ENCODE results near the gene CDK14. TPM values are rescaled to one million over a fixed set of nuclear protein-coding genes. Genes with fewer than 3 reads are reported as not detected.

Gene CDK14
- total RNA-seq, 4 donors from 2014 or later = 0.18 to 74.3 (median 7.3) TPM

DNA sequence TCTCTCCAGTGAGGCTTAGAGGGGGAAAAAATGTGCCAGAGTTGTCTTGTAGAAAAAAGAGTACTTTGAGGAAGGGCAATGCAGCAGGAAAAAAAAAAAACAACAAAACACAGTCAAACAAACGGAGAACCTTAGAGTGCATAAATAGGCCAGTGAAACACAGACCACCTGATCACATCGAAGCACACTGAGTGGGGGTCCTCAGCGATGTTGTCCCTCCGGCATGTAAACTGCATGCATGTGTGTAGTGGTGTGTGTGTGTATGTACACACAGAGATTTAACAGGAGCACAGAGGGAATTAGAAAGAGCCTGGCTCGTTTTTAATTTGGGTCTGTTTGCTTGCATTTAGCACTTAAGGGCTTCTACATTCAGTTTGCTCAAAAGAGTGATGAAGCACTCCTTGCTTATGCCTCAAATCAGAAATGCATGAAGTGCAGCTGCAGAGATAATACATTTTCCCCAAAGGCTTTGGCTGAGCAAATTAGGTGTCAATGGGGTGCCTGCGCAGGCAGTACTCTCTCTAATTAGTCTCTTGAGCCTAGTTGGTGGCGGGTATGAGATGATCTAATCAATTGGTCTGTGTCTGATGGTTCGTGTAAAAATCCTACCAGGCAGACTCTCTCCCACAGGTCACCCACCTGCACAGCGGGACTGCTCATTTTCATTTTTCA is 605.5 kb downstream of the CDK14 start:
- no peak for DNase-seq
- no peaks in the 10 kb centered on the region for H3K27me3 ChIP-seq
- no peaks in the 10 kb centered on the region for H3K9me3 ChIP-seq
- TF ChIP-seq, protein P1, sequence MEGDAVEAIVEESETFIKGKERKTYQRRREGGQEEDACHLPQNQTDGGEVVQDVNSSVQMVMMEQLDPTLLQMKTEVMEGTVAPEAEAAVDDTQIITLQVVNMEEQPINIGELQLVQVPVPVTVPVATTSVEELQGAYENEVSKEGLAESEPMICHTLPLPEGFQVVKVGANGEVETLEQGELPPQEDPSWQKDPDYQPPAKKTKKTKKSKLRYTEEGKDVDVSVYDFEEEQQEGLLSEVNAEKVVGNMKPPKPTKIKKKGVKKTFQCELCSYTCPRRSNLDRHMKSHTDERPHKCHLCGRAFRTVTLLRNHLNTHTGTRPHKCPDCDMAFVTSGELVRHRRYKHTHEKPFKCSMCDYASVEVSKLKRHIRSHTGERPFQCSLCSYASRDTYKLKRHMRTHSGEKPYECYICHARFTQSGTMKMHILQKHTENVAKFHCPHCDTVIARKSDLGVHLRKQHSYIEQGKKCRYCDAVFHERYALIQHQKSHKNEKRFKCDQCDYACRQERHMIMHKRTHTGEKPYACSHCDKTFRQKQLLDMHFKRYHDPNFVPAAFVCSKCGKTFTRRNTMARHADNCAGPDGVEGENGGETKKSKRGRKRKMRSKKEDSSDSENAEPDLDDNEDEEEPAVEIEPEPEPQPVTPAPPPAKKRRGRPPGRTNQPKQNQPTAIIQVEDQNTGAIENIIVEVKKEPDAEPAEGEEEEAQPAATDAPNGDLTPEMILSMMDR (IDR thresholded peaks at IDR 0.05) = no peak
- no peak for TF ChIP-seq POLR2A (IDR thresholded peaks at IDR 0.05)
- no peak overlapping the region for H3K27ac ChIP-seq
- H3K36me3 ChIP-seq = no peaks in the 10 kb centered on the region
- H3K4me3 ChIP-seq = no peak overlapping the region
- H3K4me1 ChIP-seq = no peaks in the 10 kb centered on the region

DNA sequence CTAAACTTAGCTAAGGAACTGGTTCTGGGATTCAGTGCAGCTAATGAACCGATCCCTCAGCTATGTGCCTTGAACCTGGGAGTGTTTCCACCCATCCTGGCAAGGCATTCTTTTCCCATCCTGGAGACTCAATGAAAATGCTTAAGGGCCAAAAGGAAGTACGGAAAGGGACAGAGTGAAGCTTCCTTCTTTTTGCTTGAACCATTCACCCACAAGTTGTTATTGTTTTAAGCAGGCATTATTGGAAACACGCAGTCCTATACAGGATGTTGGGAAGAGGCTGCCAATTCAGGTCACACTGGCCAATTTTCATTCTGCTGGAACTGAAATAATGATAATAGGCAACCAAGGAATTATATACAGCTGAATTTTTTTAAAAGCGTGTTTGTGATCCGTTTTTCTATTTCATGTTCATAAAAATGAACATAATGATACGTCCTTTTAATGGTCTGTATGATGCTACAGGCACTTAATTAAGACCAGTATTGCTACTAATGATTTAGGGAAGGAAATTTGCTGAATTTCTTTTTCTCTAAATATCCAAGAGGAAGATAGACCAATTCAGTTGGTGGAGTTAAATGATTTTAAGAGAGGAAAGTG is 610.3 kb downstream of the CDK14 start:
- no peak for DNase-seq
- H3K27ac ChIP-seq = no peak overlapping the region

DNA sequence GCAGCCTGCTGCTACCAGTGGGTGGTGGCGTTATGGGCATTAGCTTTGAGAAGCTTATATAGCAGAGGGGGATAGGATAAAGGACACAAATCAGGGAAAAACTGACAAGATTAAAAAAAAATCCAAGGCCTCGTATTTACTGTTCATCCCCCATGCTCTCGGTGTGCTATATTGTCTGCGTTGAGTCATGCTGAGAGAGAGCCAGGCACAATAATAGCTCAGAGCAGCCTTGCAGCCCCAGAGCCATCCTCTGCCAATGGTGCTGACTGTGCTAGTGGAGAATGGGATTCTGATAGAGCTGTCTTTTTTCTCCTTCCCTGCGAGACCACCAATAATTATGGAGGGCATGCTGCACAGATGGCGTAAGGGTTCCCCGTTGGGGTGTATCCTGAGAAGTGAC is 616.5 kb downstream of the CDK14 start:
- H3K4me1 ChIP-seq = no peaks in the 10 kb centered on the region
- no peak overlapping the region for H3K4me3 ChIP-seq
- H3K9me3 ChIP-seq = no peaks in the 10 kb centered on the region
- no peaks in the 10 kb centered on the region for H3K36me3 ChIP-seq
- H3K27me3 ChIP-seq = no peaks in the 10 kb centered on the region
- H3K27ac ChIP-seq = no peak overlapping the region
- DNase-seq = no peak
- TF ChIP-seq POLR2A (IDR thresholded peaks at IDR 0.05) = no peak
- TF ChIP-seq, protein P1 (IDR thresholded peaks at IDR 0.05) = no peak

More for the DNA sequence above, 610.3 kb downstream of the CDK14 start:
- no peak overlapping the region for H3K4me3 ChIP-seq
- no peaks in the 10 kb centered on the region for H3K36me3 ChIP-seq
- H3K9me3 ChIP-seq = no peaks in the 10 kb centered on the region
- H3K27me3 ChIP-seq = no peaks in the 10 kb centered on the region
- TF ChIP-seq POLR2A (IDR thresholded peaks at IDR 0.05) = no peak
- TF ChIP-seq, protein P1 (IDR thresholded peaks at IDR 0.05) = no peak
- no peaks in the 10 kb centered on the region for H3K4me1 ChIP-seq

DNA sequence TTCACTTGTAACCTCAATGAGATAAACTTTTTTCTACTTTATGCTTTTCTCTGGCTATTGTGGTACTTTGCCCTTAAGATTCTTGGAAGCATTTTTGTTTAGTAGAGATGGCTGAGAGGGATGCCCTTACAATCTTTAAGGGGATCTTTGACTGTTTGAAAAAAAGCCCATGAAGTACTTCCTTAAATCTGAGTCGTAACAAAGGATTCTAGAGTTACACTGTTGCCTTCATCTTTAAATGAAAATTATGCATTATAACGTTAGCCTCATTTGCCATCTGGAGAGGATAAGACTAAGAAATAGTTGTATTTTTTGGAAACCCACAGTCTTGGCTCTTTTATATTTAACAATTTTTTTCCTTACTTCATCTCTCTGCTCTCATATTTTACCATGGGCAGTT is 630.3 kb downstream of the CDK14 start:
- Histone ChIP-seq H3K4me1 (no peaks in the 10 kb centered on the region), H3K27ac (no peak overlapping the region), H3K9me3 (no peaks in the 10 kb centered on the region), H3K27me3 (no peaks in the 10 kb centered on the region), H3K4me3 (no peak overlapping the region), H3K36me3 (no peaks in the 10 kb centered on the region)
- no peak for DNase-seq
- TF ChIP-seq POLR2A (IDR thresholded peaks at IDR 0.05) = no peak
- TF ChIP-seq, protein P1 (IDR thresholded peaks at IDR 0.05) = no peak

DNA sequence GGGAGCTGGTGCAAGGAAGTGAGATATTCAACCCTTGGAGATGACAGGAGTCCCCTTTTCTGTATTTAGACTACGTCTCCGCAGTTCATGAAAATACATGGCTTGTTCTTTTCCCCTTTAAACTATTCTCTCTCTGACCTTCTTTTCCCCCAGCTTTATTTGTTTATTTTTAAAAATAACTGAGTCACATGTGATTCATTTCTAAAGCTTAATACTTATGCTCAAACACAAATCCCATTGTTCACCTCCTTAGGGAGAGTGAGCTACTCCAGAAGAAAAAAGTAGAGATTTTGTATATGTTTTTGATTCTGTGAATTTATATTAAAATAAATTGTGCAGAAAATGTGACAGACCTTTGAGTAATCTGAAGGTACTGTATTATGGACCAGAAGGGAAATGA is 632.2 kb downstream of the CDK14 start:
- DNase-seq = no peak
- Histone ChIP-seq H3K4me3 (no peak overlapping the region), H3K4me1 (no peaks in the 10 kb centered on the region), H3K9me3 (no peaks in the 10 kb centered on the region), H3K36me3 (no peaks in the 10 kb centered on the region), H3K27me3 (no peaks in the 10 kb centered on the region), H3K27ac (no peak overlapping the region)
- TF ChIP-seq POLR2A (IDR thresholded peaks at IDR 0.05) = no peak
- TF ChIP-seq, protein P1 (IDR thresholded peaks at IDR 0.05) = no peak
